ENCODE results near the gene TK1.

GRCh38 chr17:78173097-78173715, 13.6 kb downstream of the TK1 start:
- TF ChIP-seq CTCF (IDR thresholded peaks at IDR 0.05; ENCODE audit: low read depth, low read length, poor library complexity, severe bottlenecking) (no peak), EZH2phosphoT487 (IDR thresholded peaks at IDR 0.05; ENCODE audit: borderline replicate concordance, low read length) (no peak)
